Measurements from ENCODE around the gene TIGD1. TPM values are rescaled to one million over a fixed set of nuclear protein-coding genes. Genes with fewer than 3 reads are reported as not detected.

The TIGD1 gene
- total and polyA plus RNA-seq, 9 donors = 4.3 to 9.7 (median 7.4) TPM

- H3K9me3 ChIP-seq = no peaks in the 10 kb centered on the region
- TF ChIP-seq CTCF (IDR thresholded peaks at IDR 0.05) = no peak
- no peak for TF ChIP-seq EP300 (IDR thresholded peaks at IDR 0.05)
- TF ChIP-seq POLR2A (IDR thresholded peaks at IDR 0.05) = no peak
- DNase-seq = no peak
- H3K27ac ChIP-seq = no peak overlapping the region
- H3K4me3 ChIP-seq = no peak overlapping the region
- intact Hi-C loops (cut with DNase I) = loop anchor here in 3 of 4 donors (10.0 kb wide), 2 partner anchors 200 to 600 kb away; partner anchors contain the start of gene NPPC (in 2 of the 3)
- H3K36me3 ChIP-seq = no peaks in the 10 kb centered on the region
- no peaks in the 10 kb centered on the region for H3K4me1 ChIP-seq (ENCODE audit: insufficient read depth)
- no peaks in the 10 kb centered on the region for H3K27me3 ChIP-seq
- WGBS, 3 donors = 74 to 76% (median 74%) methylated on average over 13 to 14 of the region's 14 CpGs
These were observed 25.2 kb downstream of the TIGD1 start for GRCh38 chr2:232525199-232525598.

- intact Hi-C loops (cut with DNase I) = loop anchor here (5.0 to 10.0 kb wide), 4 partner anchors 77 to 602 kb away; partner anchors contain the start of gene NPPC (in 2 of the 4)
- no peaks in the 10 kb centered on the region for H3K9me3 ChIP-seq
- H3K4me1 ChIP-seq (ENCODE audit: insufficient read depth) = no peaks in the 10 kb centered on the region
- WGBS, 3 donors = 71 to 77% (median 75%) methylated on average over 6 of the region's 6 CpGs
- no peaks in the 10 kb centered on the region for H3K27me3 ChIP-seq
- DNase-seq = no peak
- no peak overlapping the region for H3K27ac ChIP-seq
- H3K4me3 ChIP-seq = no peak overlapping the region
- TF ChIP-seq EP300 (IDR thresholded peaks at IDR 0.05) (no peak), POLR2A (IDR thresholded peaks at IDR 0.05) (no peak), CTCF (IDR thresholded peaks at IDR 0.05) (no peak)
- H3K36me3 ChIP-seq = no peaks in the 10 kb centered on the region
These were observed 25.6 kb downstream of the TIGD1 start for GRCh38 chr2:232524771-232525170.

- Histone ChIP-seq H3K9me3 (no peaks in the 10 kb centered on the region), H3K36me3 (no peaks in the 10 kb centered on the region), H3K4me1 (ENCODE audit: insufficient read depth) (no peaks in the 10 kb centered on the region), H3K4me3 (no peak overlapping the region), H3K27me3 (no peaks in the 10 kb centered on the region), H3K27ac (no peak overlapping the region)
- 1 to 3% (median 1%) methylated on average over 47 to 75 of the region's 75 CpGs for WGBS, 3 donors
- no peak for TF ChIP-seq POLR2A (IDR thresholded peaks at IDR 0.05)
- no peak for TF ChIP-seq EP300 (IDR thresholded peaks at IDR 0.05)
- peak in 1 of 3 donors; percentile 8 for TF ChIP-seq CTCF (IDR thresholded peaks at IDR 0.05)
- intact Hi-C loops (cut with DNase I) = loop anchor here (2.0 to 10.0 kb wide), 6 partner anchors 77 to 602 kb away; partner anchors contain the start of gene NPPC (in 2 of the 4)
- DNase-seq = peak in 4 of 5 donors; percentile 47 to 64 (median 60)
These were observed 26.4 kb downstream of the TIGD1 start for GRCh38 chr2:232523682-232524597.

- Histone ChIP-seq H3K27ac (no peak overlapping the region), H3K27me3 (no peaks in the 10 kb centered on the region), H3K9me3 (no peaks in the 10 kb centered on the region), H3K36me3 (no peaks in the 10 kb centered on the region), H3K4me1 (ENCODE audit: insufficient read depth) (no peaks in the 10 kb centered on the region), H3K4me3 (no peak overlapping the region)
- 8 to 13% (median 13%) methylated on average over 12 to 16 of the region's 16 CpGs for WGBS, 3 donors
- TF ChIP-seq CTCF (IDR thresholded peaks at IDR 0.05) = no peak
- TF ChIP-seq EP300 (IDR thresholded peaks at IDR 0.05) = no peak
- TF ChIP-seq POLR2A (IDR thresholded peaks at IDR 0.05) = no peak
- no peak for DNase-seq
- intact Hi-C loops (cut with DNase I) = loop anchor here (2.0 to 10.0 kb wide), 6 partner anchors 76 to 601 kb away; partner anchors contain the start of gene NPPC (in 2 of the 4)
These were observed 27.0 kb downstream of the TIGD1 start for GRCh38 chr2:232523402-232523681.

All from ovary (tissue), 9 donors.